Tibial artery (tissue), 4 donors: ENCODE data around the gene RNF166.

ENCODE experiments used
- DNase-seq, 2 donors: peaks; one replicate each; pipeline ENCODE4 v3.0.0-alpha.2; 2019
- H3K27ac ChIP-seq, 2 donors: fragments of 200-600 bp; sonication (generic) in 1 of 2; 1 replicate in 1 of 2; 2 replicates in 1 of 2; pipeline ENCODE4 v1.5.1; 2018 to 2019; ENCODE audit warnings: mild to moderate bottlenecking in 1 of 2
- H3K27me3 ChIP-seq, 2 donors: fragments of 200-600 bp; sonication (generic) in 1 of 2; one replicate each; pipeline versions ENCODE4 v1.5.1 to v1.6.0; 2016 to 2019
- H3K36me3 ChIP-seq, 3 donors: fragments of 200-600 bp; sonication (generic) in 2 of 3; one replicate each; pipeline ENCODE4 v1.5.1; 2016 to 2019; ENCODE audit warnings: mild to moderate bottlenecking in 2 of 3
- H3K4me1 ChIP-seq, 4 donors: fragments of 200-600 bp; sonication (generic) in 2 of 4; 1 replicate in 3 of 4; 2 replicates in 1 of 4; pipeline ENCODE4 v1.5.1; 2016 to 2019
- H3K4me3 ChIP-seq, 2 donors: fragments of 200-600 bp; sonication (generic) in 1 of 2; 1 replicate in 1 of 2; 2 replicates in 1 of 2; pipeline ENCODE4 v1.5.1; 2018 to 2019; ENCODE audit warnings: mild to moderate bottlenecking in 2 of 2
- H3K9me3 ChIP-seq, 3 donors: fragments of 200-600 bp; sonication (generic) in 1 of 3; one replicate each; pipeline ENCODE4 v1.5.1; 2016 to 2019
- CTCF ChIP-seq, 2 experiments: fragments of 200-600 bp in 1 of 2; fragments of 450-650 bp in 1 of 2; IDR thresholded peaks; one replicate each; pipeline ENCODE4 v1.5.1; 2017 to 2019; ENCODE audit warnings: antibody characterized with exemption in 2 of 2, mild to moderate bottlenecking in 1 of 2, moderate library complexity in 1 of 2
- intact Hi-C: fragments of 100-400 bp; cut with DNase I; formaldehyde crosslinking; loops from one replicate; pipeline ENCODE4 v1.15.0; 2023; ENCODE audit warnings: low total_unique reads

The RNF166 gene

GRCh38 chr16:88747588-88748301 lies 41.5 kb upstream of the RNF166 start:
- Histone ChIP-seq H3K9me3 (no peaks in the 10 kb centered on the region), H3K4me1 (peaks cover 0 to 38% (median 4%) of the 10 kb centered on the region in 4 donors), H3K27ac (no peak overlapping the region), H3K36me3 (peaks cover 0 to 11% (median 4%) of the 10 kb centered on the region in 3 donors), H3K27me3 (no peaks in the 10 kb centered on the region), H3K4me3 (no peak overlapping the region)
- no peak for DNase-seq
- intact Hi-C loops = no loop called here
- TF ChIP-seq CTCF (IDR thresholded peaks at IDR 0.05) = no peak

GRCh38 chr16:88746506-88746905 lies 40.3 kb upstream of the RNF166 start:
- TF ChIP-seq CTCF (IDR thresholded peaks at IDR 0.05) = no peak
- DNase-seq = peak in 1 of 2 donors; percentile 51
- Histone ChIP-seq H3K4me1 (peaks cover 0 to 38% (median 4%) of the 10 kb centered on the region in 4 donors), H3K36me3 (peaks cover 0 to 18% (median 3%) of the 10 kb centered on the region in 3 donors), H3K9me3 (no peaks in the 10 kb centered on the region), H3K27ac (peak overlapping the region in 1 of 2 donors; percentile 30), H3K27me3 (no peaks in the 10 kb centered on the region), H3K4me3 (no peak overlapping the region)
- intact Hi-C loops = no loop called here

- DNase-seq = no peak
- Histone ChIP-seq H3K9me3 (no peaks in the 10 kb centered on the region), H3K4me3 (no peak overlapping the region), H3K36me3 (peaks cover 0 to 32% (median 12%) of the 10 kb centered on the region in 3 donors), H3K27me3 (no peaks in the 10 kb centered on the region), H3K4me1 (peaks cover 0 to 38% (median 4%) of the 10 kb centered on the region in 4 donors), H3K27ac (no peak overlapping the region)
- intact Hi-C loops = loop anchor here (5.0 kb wide), 1 partner anchor 422 kb away; no protein-coding TSS in a partner anchor
- no peak for TF ChIP-seq CTCF (IDR thresholded peaks at IDR 0.05)
Measured at GRCh38 chr16:88744577-88745521, 38.6 kb upstream of the RNF166 start.

- Histone ChIP-seq H3K27me3 (no peaks in the 10 kb centered on the region), H3K4me1 (peaks cover 0 to 46% (median 4%) of the 10 kb centered on the region in 4 donors), H3K9me3 (no peaks in the 10 kb centered on the region), H3K27ac (no peak overlapping the region), H3K4me3 (no peak overlapping the region), H3K36me3 (peaks cover 0 to 34% (median 12%) of the 10 kb centered on the region in 3 donors)
- intact Hi-C loops = loop anchor here (5.0 kb wide), 1 partner anchor 423 kb away; no protein-coding TSS in a partner anchor
- DNase-seq = peak; percentile 73 to 84
- peak; percentile 80 to 86 for TF ChIP-seq CTCF (IDR thresholded peaks at IDR 0.05)
Measured at GRCh38 chr16:88743693-88744576, 37.7 kb upstream of the RNF166 start.
